GM12878 (cell line): ENCODE measurements around the gene CLIP2. TPM values are rescaled to one million over a fixed set of nuclear protein-coding genes. Genes with fewer than 3 reads are reported as not detected.

Source experiments
- ATAC-seq: fragments of 200-7000 bp; cut with Tn5 transposase; 3 replicates; pipeline ENCODE4 v1.9.1; 2020; ENCODE audit warnings: mild to moderate bottlenecking, moderate library complexity
- BruUV-seq: library from RNA; stranded (reverse); fragments of 400-500 nt; replicated peaks from 2 replicates; lab custom pipeline; 2021; lab: Mats Ljungman, UMichigan
- CTCF ChIA-PET: fragments of 300-600 bp; sonication (Branson Sonifier 250); formaldehyde crosslinking; extraction: SDS; loops from one replicate; lab custom pipeline; 2021; ENCODE audit warnings: inconsistent platforms; lab: Yijun Ruan, JAX
- POLR2A ChIA-PET: fragments of 350-600 bp; formaldehyde crosslinking; extraction: SDS; loops from one replicate; lab custom pipeline; 2021; ENCODE audit warnings: inconsistent platforms; lab: Charles Lee
- RAD21 ChIA-PET: fragments of 300-600 bp; sonication (Branson Sonifier 250); formaldehyde crosslinking; loops from one replicate; lab custom pipeline; 2023; ENCODE audit warnings: antibody characterized with exemption; ENCODE audit not compliant: unreplicated experiment; lab: Charles Lee
- SMC1A ChIA-PET: fragments of 300-600 bp; sonication (Branson Sonifier 250); formaldehyde crosslinking; loops from one replicate; lab custom pipeline; 2023; ENCODE audit not compliant: unreplicated experiment, uncharacterized antibody; lab: Charles Lee
- DNase-seq: peaks from one replicate; pipeline ENCODE4 v3.0.0-alpha.2; 2011; ENCODE audit warnings: low read depth, low spot score
- FAIRE-seq: peaks from 3 replicates; lab custom pipeline; 2011; peaks lifted over from hg19 to GRCh38; lab: Jason Lieb, UNC
- H2AFZ ChIP-seq: 2 replicates; pipeline ENCODE4 v1.6.0; 2011; ENCODE audit warnings: low read depth, low read length, control low read depth; ENCODE audit not compliant: control insufficient read depth
- H3K27ac ChIP-seq: 2 replicates; pipeline ENCODE4 v1.5.1; 2011; ENCODE audit warnings: control low read depth; ENCODE audit not compliant: control insufficient read depth, insufficient read depth
- H3K27me3 ChIP-seq, 2 experiments: replicated peaks in 1 of 2; 2 replicates each; pipeline versions ENCODE4 v1.6.0 to v1.6.1; 2011; ENCODE audit warnings: low read length in 1 of 2; ENCODE audit not compliant: control insufficient read depth in 2 of 2, insufficient read depth in 2 of 2
- H3K36me3 ChIP-seq, 2 experiments: 2 replicates each; pipeline ENCODE4 v1.5.1; 2011; ENCODE audit warnings: low read length in 1 of 2; ENCODE audit not compliant: control insufficient read depth in 2 of 2, insufficient read depth in 2 of 2
- H3K4me1 ChIP-seq: 2 replicates; pipeline ENCODE4 v1.6.1; 2011; ENCODE audit warnings: mild to moderate bottlenecking, low read length, moderate library complexity, mixed read lengths; ENCODE audit not compliant: control insufficient read depth, insufficient read depth
- H3K4me2 ChIP-seq: 2 replicates; pipeline ENCODE4 v1.6.0; 2011; ENCODE audit warnings: control low read depth; ENCODE audit not compliant: control insufficient read depth, insufficient read depth
- H3K4me3 ChIP-seq: fragments of 200-600 bp; sonication (generic); 2 replicates; pipeline ENCODE4 v1.5.1; 2016
- H3K79me2 ChIP-seq: 2 replicates; pipeline ENCODE4 v1.6.0; 2011; ENCODE audit warnings: low read length; ENCODE audit not compliant: control insufficient read depth, insufficient read depth
- H3K9ac ChIP-seq: 2 replicates; pipeline ENCODE4 v1.8.0; 2011; ENCODE audit warnings: low read length, control low read depth, mixed read lengths; ENCODE audit not compliant: control insufficient read depth, insufficient read depth
- H3K9me3 ChIP-seq: replicated peaks from 3 replicates; pipeline ENCODE4 v1.5.1; 2011; ENCODE audit warnings: mild to moderate bottlenecking, low read length; ENCODE audit not compliant: control insufficient read depth, insufficient read depth
- H4K20me1 ChIP-seq: 2 replicates; pipeline ENCODE4 v1.6.0; 2011; ENCODE audit not compliant: control insufficient read depth, insufficient read depth
- CHD4 ChIP-seq: fragments of 200-600 bp; sonication (generic); IDR thresholded peaks from 2 replicates; pipeline ENCODE4 v1.6.1; 2016; ENCODE audit warnings: mild to moderate bottlenecking
- EP300 ChIP-seq, 2 experiments: fragments of 150-350 bp in 1 of 2; IDR thresholded peaks; 2 replicates each; pipeline ENCODE4 v1.6.1; 2011 to 2012; ENCODE audit warnings: low read depth in 2 of 2, low read length in 2 of 2, borderline replicate concordance in 1 of 2, improper control_type of control experiment in 1 of 2, inconsistent platforms in 1 of 2; ENCODE audit not compliant: control insufficient read depth in 1 of 2
- FOXM1 ChIP-seq: IDR thresholded peaks from 2 replicates; pipeline ENCODE4 v1.6.1; 2012; ENCODE audit warnings: low read depth, mild to moderate bottlenecking, inconsistent platforms, low read length, moderate library complexity
- LARP7 ChIP-seq: fragments of 450-650 bp; IDR thresholded peaks from 2 replicates; pipeline ENCODE4 v1.6.1; 2017; ENCODE audit warnings: mild to moderate bottlenecking
- NR2C2 ChIP-seq: IDR thresholded peaks from 2 replicates; pipeline ENCODE4 v1.6.1; 2011; ENCODE audit warnings: borderline replicate concordance, low read depth; ENCODE audit not compliant: control insufficient read depth, insufficient read length
- REST ChIP-seq: IDR thresholded peaks from 2 replicates; pipeline ENCODE4 v1.6.1; 2012; ENCODE audit warnings: mild to moderate bottlenecking, low read depth, low read length
- SKIL ChIP-seq: fragments of 450-650 bp; IDR thresholded peaks from 2 replicates; pipeline ENCODE4 v1.6.1; 2017; ENCODE audit warnings: mild to moderate bottlenecking, low read depth, inconsistent platforms; ENCODE audit not compliant: poor library complexity, severe bottlenecking
- SUZ12 ChIP-seq: fragments of 200-600 bp; sonication (generic); IDR thresholded peaks from one replicate; pipeline ENCODE4 v1.6.1; 2018; ENCODE audit warnings: antibody characterized with exemption, mild to moderate bottlenecking; ENCODE audit not compliant: unreplicated experiment
- WGBS: methylation state at CpG from one replicate; pipeline ENCODE4 v1.1.6; 2016; ENCODE audit warnings: low lambda C conversion rate; ENCODE audit not compliant: insufficient replicate concordance, insufficient coverage; ENCODE audit errors: missing lambda C conversion rate; 5-methylcytosine and 5-hydroxymethylcytosine counted together
- in situ Hi-C: fragments of 300-500 bp; cut with MboI; formaldehyde crosslinking; loops from 9 replicates; pipeline ENCODE4 v1.14.3; 2018; ENCODE audit warnings: mixed read lengths
- intact Hi-C: fragments of 100-400 bp; cut with micrococcal nuclease; formaldehyde crosslinking; loops from one replicate; pipeline ENCODE4 v1.14.2; 2022; ENCODE audit not compliant: unreplicated experiment
- polyA plus RNA-seq, 11 experiments: library from polyadenylated mRNA; depleted of rRNA in 4 of 11; unstranded in 6 of 11; stranded (reverse) in 5 of 11; fragments of >200 nt; fragmentation: Nextera tagmentation in 4 of 11; fragmentation: Illumina TruSeq in 1 of 11; extraction: Ambion mirVana in 4 of 11; extraction: Trizol in 1 of 11; gene quantifications; 1 replicate in 1 of 11; 2 replicates in 10 of 11; pipeline versions ENCODE4 v1.2.1 to v1.2.3, GENCODE V29; 2011 to 2016; ENCODE audit warnings: inconsistent platforms in 2 of 11, missing spikeins in 2 of 11, low read depth in 1 of 11
- total RNA-seq, 4 experiments: library from RNA; depleted of rRNA in 3 of 4; stranded (reverse); fragments of >200 nt in 3 of 4; fragmentation: Illumina TruSeq in 1 of 4; extraction: Trizol in 1 of 4; gene quantifications; 2 replicates each; pipeline versions ENCODE4 v1.2.1 to v1.2.3, GENCODE V29; 2013 to 2021
- TF ChIP-seq, protein P1 (sequence below): fragments of 450-650 bp; IDR thresholded peaks from 2 replicates; pipeline ENCODE4 v1.6.1; 2018; ENCODE audit warnings: borderline replicate concordance, mild to moderate bottlenecking; ENCODE audit not compliant: partially characterized antibody
- TF ChIP-seq, protein P2 (sequence below): fragments of 450-650 bp; IDR thresholded peaks from 2 replicates; pipeline ENCODE4 v1.6.1; 2014; ENCODE audit warnings: mild to moderate bottlenecking
- TF ChIP-seq, protein P3 (sequence below): IDR thresholded peaks from 2 replicates; pipeline ENCODE4 v1.6.1; 2012; ENCODE audit warnings: low read length, inconsistent platforms

CLIP2 gene
- total and polyA plus RNA-seq, 10 of the 15 experiments (the other 5 are each of a cell fraction or from before 2014, with no cell fraction given): 0.26 to 56.3 (median 21.0) TPM

- Histone ChIP-seq H3K9me3 (no peaks in the 10 kb centered on the region), H3K36me3 (peaks cover 11 to 29% of the 10 kb centered on the region in 2 experiments; a peak in 3 of 4 replicates), H3K79me2 (no peaks in the 10 kb centered on the region), H2AFZ (no peak overlapping the region), H3K4me1 (no peaks in the 10 kb centered on the region), H3K9ac (no peak overlapping the region), H3K4me3 (no peak overlapping the region), H3K27me3 (no peaks in the 10 kb centered on the region), H4K20me1 (no peaks in the 10 kb centered on the region), H3K4me2 (no peak overlapping the region), H3K27ac (no peak overlapping the region)
- 100% methylated on average over 6 of the region's 6 CpGs for WGBS
- POLR2A ChIA-PET: interaction anchor here (0.5 to 0.6 kb wide), 3 partner anchors 63 to 296 kb away, joined by 3 to 4 read pairs (median 3); partner anchors contain the start of gene LAT2
- FAIRE-seq (no peak), ATAC-seq (no peak), DNase-seq (no peak)
- BruUV-seq: no TSS peak
- in situ Hi-C loops (no loop called here), intact Hi-C loops (loop anchor here (10.0 kb wide), 1 partner anchor 114 kb away; the partner anchor contains the start of gene CLIP2)
- SMC1A ChIA-PET: interaction anchor here (4.6 kb wide), 1 partner anchor 193 kb away, joined by 86 read pairs; no protein-coding TSS in a partner anchor
- no peak for TF ChIP-seq FOXM1
- TF ChIP-seq, protein P1, sequence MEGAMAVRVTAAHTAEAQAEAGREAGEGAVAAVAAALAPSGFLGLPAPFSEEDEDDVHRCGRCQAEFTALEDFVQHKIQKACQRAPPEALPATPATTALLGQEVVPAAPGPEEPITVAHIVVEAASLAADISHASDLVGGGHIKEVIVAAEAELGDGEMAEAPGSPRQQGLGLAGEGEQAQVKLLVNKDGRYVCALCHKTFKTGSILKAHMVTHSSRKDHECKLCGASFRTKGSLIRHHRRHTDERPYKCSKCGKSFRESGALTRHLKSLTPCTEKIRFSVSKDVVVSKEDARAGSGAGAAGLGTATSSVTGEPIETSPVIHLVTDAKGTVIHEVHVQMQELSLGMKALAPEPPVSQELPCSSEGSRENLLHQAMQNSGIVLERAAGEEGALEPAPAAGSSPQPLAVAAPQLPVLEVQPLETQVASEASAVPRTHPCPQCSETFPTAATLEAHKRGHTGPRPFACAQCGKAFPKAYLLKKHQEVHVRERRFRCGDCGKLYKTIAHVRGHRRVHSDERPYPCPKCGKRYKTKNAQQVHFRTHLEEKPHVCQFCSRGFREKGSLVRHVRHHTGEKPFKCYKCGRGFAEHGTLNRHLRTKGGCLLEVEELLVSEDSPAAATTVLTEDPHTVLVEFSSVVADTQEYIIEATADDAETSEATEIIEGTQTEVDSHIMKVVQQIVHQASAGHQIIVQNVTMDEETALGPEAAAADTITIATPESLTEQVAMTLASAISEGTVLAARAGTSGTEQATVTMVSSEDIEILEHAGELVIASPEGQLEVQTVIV: no peak
- TF ChIP-seq LARP7: no peak
- TF ChIP-seq NR2C2: no peak
- TF ChIP-seq, protein P2, sequence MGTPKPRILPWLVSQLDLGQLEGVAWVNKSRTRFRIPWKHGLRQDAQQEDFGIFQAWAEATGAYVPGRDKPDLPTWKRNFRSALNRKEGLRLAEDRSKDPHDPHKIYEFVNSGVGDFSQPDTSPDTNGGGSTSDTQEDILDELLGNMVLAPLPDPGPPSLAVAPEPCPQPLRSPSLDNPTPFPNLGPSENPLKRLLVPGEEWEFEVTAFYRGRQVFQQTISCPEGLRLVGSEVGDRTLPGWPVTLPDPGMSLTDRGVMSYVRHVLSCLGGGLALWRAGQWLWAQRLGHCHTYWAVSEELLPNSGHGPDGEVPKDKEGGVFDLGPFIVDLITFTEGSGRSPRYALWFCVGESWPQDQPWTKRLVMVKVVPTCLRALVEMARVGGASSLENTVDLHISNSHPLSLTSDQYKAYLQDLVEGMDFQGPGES: no peak
- no peak for TF ChIP-seq SKIL
- TF ChIP-seq, protein P3, sequence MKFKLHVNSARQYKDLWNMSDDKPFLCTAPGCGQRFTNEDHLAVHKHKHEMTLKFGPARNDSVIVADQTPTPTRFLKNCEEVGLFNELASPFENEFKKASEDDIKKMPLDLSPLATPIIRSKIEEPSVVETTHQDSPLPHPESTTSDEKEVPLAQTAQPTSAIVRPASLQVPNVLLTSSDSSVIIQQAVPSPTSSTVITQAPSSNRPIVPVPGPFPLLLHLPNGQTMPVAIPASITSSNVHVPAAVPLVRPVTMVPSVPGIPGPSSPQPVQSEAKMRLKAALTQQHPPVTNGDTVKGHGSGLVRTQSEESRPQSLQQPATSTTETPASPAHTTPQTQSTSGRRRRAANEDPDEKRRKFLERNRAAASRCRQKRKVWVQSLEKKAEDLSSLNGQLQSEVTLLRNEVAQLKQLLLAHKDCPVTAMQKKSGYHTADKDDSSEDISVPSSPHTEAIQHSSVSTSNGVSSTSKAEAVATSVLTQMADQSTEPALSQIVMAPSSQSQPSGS: no peak
- TF ChIP-seq CHD4: no peak
- no peak for TF ChIP-seq EP300 (IDR thresholded peaks at IDR 0.05; ENCODE audit: borderline replicate concordance in 1 of 2, control insufficient read depth in 1 of 2, low read depth in 2 of 2, low read length in 2 of 2)
- no peak for TF ChIP-seq REST
- no peak for TF ChIP-seq SUZ12
- RAD21 ChIA-PET: interaction anchor here (5.6 kb wide), 1 partner anchor 192 kb away, joined by 127 read pairs; the partner anchor contains the start of gene LAT2
- CTCF ChIA-PET: interaction anchor here (3.5 to 6.6 kb wide), 2 partner anchors 123 to 191 kb away, joined by 30 to 190 read pairs; partner anchors contain the start of gene LAT2
These were observed 109.8 kb downstream of the CLIP2 start for GRCh38 chr7:74399006-74399405.
